ENCODE results near the gene MARCHF2.

MARCHF2 gene

DNA sequence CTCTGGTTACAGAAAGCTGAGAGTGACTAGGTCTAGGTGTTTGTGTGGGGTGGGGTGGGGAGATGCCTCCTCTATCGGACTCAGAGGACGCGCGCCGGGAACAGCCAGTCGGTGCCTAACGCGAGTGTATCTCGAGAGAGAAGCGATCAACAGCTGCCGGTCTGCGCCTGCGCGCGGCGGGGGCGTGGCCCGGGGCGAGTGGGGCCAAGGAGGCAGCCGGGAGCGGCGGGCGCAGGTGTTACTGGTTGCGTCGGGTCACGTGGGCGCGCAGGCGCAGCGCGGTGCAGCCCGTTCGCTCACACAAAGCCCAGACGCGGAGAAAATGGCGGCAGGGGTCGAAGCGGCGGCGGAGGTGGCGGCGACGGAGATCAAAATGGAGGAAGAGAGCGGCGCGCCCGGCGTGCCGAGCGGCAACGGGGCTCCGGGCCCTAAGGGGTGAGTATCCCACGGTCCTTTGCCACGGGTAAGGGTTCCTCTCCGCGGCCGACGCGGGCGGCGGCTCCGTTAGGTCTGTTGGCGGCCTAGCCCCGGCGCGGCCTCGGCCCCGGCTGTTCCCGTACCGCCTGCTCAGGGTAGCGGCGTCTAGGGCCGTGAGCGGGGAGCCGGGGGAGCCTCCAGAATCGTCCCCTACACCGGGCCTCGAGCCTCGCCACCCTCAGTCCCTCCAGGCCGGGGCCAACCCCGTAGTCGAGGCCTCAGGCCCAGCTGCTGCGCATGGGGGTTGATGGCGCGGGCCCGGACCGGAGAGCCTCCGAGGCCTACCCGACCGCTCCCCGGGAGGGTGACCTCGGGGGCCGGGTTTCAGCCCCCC, 31.8 kb downstream of the MARCHF2 start, which contains the start of gene HNRNPM:
HNRNPM (plus strand) TSS at position 299 of the 811 bp plus-strand sequence; CDS start at position 323, 24 bp downstream.
- DNase-seq (ENCODE audit: low read depth), result peak; percentile 91
- TF ChIP-seq, protein P1, sequence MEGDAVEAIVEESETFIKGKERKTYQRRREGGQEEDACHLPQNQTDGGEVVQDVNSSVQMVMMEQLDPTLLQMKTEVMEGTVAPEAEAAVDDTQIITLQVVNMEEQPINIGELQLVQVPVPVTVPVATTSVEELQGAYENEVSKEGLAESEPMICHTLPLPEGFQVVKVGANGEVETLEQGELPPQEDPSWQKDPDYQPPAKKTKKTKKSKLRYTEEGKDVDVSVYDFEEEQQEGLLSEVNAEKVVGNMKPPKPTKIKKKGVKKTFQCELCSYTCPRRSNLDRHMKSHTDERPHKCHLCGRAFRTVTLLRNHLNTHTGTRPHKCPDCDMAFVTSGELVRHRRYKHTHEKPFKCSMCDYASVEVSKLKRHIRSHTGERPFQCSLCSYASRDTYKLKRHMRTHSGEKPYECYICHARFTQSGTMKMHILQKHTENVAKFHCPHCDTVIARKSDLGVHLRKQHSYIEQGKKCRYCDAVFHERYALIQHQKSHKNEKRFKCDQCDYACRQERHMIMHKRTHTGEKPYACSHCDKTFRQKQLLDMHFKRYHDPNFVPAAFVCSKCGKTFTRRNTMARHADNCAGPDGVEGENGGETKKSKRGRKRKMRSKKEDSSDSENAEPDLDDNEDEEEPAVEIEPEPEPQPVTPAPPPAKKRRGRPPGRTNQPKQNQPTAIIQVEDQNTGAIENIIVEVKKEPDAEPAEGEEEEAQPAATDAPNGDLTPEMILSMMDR (IDR thresholded peaks at IDR 0.05; ENCODE audit: low read depth, low read length, missing control alignments), result no peak
- H3K4me3 ChIP-seq (ENCODE audit: low read depth, low read length), result peak within 1 kb of the TSS; percentile 96

DNA sequence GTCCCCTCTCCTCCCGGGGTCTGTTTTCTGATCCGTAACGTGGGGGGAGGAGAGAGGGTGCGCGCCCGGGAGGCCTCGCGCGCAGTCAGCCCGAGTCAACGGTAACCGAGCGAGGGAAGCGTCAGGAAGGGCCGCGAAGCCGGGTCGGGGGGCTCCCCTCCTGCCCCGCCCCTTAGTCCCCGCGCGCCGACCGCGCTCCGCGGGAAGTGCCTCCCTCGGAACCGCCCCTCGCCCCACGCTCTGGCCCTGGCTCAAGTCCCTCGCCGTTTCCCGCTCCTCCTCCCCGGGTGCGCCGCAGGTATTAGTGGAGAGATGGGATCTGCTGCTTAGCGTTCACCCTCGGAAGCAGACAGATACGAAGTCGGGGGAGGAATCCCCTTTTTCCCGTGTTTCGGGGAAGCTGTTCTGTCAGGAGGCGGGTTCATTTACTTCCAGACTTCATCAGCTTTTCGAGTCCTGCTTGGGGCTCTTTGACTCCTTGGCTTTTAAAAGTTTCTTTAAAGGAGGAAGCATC, 32.4 kb downstream of the MARCHF2 start:
- H3K4me3 ChIP-seq (ENCODE audit: low read depth, low read length), result peak overlapping the region; percentile 96
- no peak for DNase-seq (ENCODE audit: low read depth)
- TF ChIP-seq, protein P1 (IDR thresholded peaks at IDR 0.05; ENCODE audit: low read depth, low read length, missing control alignments), result no peak

DNA sequence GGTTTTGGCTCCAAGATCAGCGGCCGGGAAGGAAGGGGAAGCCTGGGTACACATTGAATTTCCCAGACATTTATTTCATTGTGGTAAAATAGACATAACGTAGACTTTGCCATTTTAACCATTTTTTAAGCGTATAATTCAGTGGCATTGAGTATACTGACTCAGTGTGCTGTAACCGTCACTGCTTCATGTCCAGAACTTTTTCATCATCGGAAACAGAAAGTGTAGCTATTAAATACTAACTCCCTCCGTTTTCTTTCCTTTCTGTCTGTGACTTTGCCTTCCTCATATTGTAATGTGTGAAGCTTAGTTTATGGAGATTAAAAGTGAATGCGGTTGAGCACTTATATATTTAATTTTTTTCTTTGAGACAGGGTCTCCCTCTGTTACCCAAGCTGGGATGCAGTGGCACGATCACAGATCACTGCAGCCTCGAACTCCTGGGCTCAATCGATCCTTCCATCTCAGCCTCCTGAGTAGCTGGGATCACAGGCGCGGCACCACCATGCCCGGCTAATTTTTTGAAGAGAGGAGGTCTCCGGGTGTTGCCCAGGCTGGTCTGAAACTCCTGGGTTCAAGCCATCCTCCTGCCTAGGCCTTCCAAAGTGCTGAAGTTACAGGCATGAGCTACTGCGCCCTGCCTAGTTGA, 33.1 kb downstream of the MARCHF2 start:
- no peak for DNase-seq (ENCODE audit: low read depth)
- H3K4me3 ChIP-seq (ENCODE audit: low read depth, low read length), result peak overlapping the region; percentile 96
- TF ChIP-seq, protein P1 (IDR thresholded peaks at IDR 0.05; ENCODE audit: low read depth, low read length, missing control alignments), result no peak

DNA sequence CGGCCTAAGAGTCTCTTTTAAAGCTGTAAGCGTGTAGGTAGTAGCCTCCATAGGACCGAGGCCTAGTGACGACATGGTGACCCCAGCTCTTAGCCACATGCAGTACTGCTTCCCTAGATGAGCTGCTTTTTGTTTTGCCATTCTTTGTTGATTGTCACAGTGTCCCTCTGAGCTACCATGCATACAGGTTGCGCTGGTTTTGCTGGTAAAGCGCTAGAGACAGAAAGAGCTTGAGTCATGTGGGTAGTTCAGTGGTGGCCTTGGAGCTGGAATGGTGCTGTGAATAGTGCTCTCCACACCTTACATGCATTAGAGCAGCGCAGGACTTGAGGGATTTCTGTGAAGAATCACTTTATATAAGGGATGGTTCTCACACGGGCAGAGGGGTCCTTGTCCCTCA, 36.7 kb downstream of the MARCHF2 start:
- DNase-seq (ENCODE audit: low read depth), result no peak
- TF ChIP-seq, protein P1 (IDR thresholded peaks at IDR 0.05; ENCODE audit: low read depth, low read length, missing control alignments), result no peak
- no peak overlapping the region for H3K4me3 ChIP-seq (ENCODE audit: low read depth, low read length)

DNA sequence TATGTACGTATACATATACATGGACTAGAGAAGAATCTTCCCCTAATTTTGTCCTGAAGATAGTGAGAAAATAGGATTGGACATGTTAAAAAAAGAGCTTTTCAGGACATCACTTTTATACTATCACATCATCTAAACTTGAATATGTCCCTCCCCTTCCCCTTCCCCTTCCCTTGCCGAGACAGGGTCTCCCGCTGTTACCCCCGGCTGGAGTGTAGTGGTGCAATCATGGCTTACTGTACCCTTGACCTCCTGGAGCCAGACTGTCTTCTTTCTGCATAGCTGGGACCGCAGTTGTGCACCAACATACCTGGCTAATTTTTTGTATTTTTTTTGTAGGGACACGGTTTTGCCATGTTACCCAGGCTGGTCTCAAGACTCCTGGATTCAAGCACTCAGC, 38.3 kb downstream of the MARCHF2 start:
- H3K4me3 ChIP-seq (ENCODE audit: low read depth, low read length), result no peak overlapping the region
- TF ChIP-seq, protein P1 (IDR thresholded peaks at IDR 0.05; ENCODE audit: low read depth, low read length, missing control alignments), result no peak
- DNase-seq (ENCODE audit: low read depth), result no peak

DNA sequence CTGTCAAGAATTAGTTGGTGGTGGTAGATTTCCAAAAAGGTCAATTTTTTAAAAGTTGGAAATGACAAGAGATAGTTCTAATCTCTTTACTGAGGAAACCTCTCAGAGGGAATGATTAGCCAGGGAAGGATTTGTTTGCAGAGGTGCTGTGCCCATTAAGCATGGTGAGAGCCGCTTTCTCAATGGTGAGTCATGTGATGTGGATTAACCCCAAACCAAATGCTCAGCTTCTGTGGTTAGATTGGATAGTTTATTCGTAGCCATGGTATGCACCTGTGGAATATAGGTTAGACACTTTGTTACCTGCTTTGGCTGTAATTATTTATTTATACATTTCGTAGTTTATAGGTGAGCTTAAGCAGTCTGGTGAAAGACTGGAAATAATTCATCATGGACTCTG, 38.8 kb downstream of the MARCHF2 start:
- H3K4me3 ChIP-seq (ENCODE audit: low read depth, low read length), result no peak overlapping the region
- TF ChIP-seq, protein P1 (IDR thresholded peaks at IDR 0.05; ENCODE audit: low read depth, low read length, missing control alignments), result no peak
- DNase-seq (ENCODE audit: low read depth), result no peak

All from GM12864 (cell line).